HG03575 (cell line): Measurements from ENCODE around the gene CAMK2D.
A peak's percentile ranks its signal among the peaks of the same experiment; 100 is the strongest.

Experiments
- ATAC-seq: cut with Tn5 transposase; IDR thresholded peaks from one replicate; pipeline ENCODE4 v1.9.1; 2021; ENCODE audit not compliant: unreplicated experiment, insufficient number of reproducible peaks, low FRiP score; ENCODE audit errors: extremely low read depth

CAMK2D gene

DNA sequence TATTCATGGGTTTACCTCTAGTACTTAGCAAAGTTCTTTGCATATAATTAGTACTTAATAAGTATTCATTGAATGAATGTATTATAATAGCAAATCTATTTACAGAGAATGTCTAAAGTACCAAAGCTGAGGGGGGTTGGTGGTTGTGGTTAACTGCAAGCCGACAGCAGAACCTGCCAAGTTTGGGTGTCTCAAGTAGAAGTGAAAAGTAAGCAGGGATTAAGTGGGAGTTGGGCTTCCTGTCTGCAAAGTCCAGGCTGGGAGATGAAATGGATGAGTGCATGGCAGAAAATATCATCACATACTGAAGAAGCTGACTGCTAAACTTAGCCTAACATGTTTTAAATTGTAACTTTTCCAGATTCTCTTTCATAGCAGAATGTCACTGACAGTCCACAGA, 169.6 kb downstream of the CAMK2D start:
- ATAC-seq = no peak

DNA sequence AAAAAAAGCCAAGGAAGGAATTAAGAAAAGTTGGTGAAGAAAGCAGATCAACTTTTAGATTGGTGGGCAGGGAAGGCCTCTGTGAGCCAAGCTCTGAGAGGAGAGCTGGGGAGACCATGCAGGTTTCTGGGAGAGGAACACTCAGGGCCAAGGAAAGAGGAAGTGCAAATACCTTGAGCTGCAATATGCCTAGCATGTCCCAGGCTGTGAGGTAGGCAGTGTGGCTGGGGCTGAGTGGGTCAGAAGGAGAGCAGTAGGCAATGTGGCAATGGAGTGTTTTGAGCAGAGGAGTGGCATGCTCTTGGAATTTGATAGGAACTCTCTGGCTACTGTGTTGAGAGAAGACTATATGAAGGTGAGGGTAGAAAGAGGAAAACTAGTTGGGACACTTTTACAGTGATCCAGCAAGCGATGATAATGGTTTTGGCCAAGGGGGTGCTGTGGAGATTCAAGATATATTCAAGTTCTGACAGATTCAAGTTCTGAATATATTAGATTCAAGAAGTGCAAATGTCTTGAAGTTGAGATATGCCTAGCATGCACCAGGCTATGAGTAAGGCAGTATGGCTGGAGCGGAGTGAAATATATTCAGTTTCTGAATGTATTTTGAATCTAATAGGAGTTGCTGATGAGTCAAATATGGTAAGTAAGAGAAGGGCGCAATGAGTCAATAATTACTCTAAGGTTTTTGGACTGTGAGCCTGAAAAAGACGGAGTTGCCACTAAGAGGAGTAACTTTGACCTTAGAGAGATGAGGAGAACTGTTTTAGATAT, 172.5 kb downstream of the CAMK2D start:
- ATAC-seq = no peak

DNA sequence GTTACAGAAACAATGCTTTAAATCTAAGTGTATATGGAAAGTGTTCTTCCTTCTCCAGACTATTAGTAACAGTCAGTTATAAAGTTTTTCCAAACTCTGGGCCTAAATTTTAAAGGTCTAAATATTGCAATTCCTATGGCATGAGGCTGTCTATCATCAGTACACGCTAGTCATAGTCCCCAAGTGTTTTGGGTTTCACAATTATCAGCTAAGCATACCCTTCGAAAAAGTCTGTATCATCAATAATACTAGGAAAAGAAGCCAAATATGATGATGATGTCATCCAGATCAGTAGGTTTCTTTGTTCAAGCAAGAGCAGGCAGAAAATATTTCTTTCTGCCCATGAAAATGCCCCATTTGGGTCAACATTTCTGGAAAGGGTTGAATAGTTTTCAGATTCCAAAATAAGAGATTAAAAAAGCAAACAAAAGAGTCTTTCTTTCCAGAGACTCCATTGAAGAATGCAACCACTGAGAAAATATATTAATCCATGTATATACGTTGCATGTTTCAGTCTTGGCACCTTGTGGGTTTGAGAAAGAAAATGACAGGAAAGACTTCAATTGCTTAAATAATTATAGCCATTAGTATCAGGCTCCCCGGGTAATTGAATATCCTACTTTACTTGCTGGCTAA, 173.8 kb downstream of the CAMK2D start:
- ATAC-seq = no peak

DNA sequence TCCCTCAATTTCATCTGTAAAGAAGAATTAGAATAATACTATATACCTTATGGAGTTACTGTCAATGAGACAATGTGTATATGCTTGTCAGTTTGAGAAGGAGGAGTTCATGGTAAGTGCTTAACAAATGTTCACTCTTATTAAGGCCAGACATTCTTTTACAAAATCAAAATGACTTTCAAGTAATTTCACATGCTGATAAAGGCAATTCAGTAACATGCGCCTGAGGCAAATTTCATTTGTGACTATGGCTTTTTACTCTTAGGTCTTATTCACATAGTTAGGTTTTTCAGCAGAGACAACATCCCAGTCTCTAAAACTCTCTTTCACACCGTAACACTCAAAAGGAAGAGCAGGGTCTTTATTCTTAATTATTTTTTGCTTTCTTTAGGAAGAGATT, 174.4 kb downstream of the CAMK2D start:
- no peak for ATAC-seq

- ATAC-seq = no peak
Measured at GRCh38 chr4:113586072-113586471, 175.5 kb downstream of the CAMK2D start.

GRCh38 chr4:113584407-113585150, 177.0 kb downstream of the CAMK2D start:
- ATAC-seq = no peak

DNA sequence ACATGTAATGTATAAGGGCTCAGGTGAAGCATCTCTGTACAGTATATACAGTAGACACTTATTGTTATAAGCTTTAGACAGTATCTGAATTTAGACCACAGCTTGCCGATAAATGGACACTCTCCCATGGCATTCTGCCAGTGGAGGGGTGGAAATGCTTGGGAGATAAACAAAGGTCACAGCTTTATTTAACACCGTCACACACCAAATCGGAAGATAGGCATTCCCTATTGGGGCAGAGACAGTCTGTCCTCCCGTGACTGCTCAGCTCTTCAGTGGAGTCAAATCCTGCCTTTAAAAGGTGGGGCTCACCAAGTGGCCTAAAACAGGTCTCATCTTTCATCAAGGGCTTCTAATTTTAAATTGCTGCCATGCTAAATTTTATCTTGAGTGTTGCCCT, 178.8 kb downstream of the CAMK2D start:
- ATAC-seq = no peak

GRCh38 chr4:113579360-113579759, 182.2 kb downstream of the CAMK2D start:
- no peak for ATAC-seq

- no peak for ATAC-seq
Measured at GRCh38 chr4:113576947-113577678, 184.4 kb downstream of the CAMK2D start.

DNA sequence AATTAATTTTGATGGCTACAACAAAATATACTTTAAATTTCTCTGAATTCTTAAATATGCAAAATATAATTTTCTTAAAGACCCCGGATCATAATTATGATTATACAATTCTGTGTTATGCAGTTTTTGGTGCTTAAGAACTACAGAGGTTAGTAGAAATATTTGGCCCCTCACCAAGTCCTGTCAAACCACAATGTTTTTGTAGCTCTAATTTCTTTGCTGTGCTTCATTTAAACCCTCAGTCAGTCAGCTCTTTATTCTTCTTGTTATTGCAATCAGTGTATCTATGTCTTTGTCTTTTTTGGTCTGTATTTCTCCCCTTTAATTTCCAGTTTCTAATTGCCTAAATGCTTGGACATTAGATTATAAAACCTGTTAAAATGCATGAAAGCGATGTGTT, 186.1 kb downstream of the CAMK2D start:
- no peak for ATAC-seq

- ATAC-seq = no peak
Measured at GRCh38 chr4:113574636-113575103, 186.9 kb downstream of the CAMK2D start.

GRCh38 chr4:113572620-113573019, 188.9 kb downstream of the CAMK2D start:
- no peak for ATAC-seq

- no peak for ATAC-seq
Measured at GRCh38 chr4:113566015-113566795, 195.3 kb downstream of the CAMK2D start.

DNA sequence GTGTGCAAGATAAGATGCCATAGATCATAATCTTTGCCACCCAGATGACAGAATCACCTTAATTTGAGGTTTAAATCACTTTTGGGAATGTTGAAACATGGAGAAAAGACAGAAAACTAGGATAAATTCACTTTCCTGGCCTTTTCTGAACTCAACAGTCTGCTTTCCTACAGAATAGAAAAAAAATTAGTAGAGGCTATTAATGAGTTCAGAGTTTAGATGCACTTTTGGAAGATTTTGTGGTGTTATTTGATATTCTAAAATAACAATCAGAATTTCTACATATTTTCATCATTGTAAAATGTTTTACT, 195.9 kb downstream of the CAMK2D start:
- no peak for ATAC-seq

- peak; percentile 20 for ATAC-seq
Measured at GRCh38 chr4:113564493-113564892, 197.0 kb downstream of the CAMK2D start.

GRCh38 chr4:113563691-113564378, 197.7 kb downstream of the CAMK2D start:
- ATAC-seq = no peak

- no peak for ATAC-seq
Measured at GRCh38 chr4:113561758-113562157, 199.8 kb downstream of the CAMK2D start.

GRCh38 chr4:113561092-113561491, 200.4 kb downstream of the CAMK2D start:
- ATAC-seq = no peak
